Activated naive CD4-positive, alpha-beta T cell treated with anti-CD3 and anti-CD28 coated beads, Interleukin-2, amount 50 U/mL, for 16 hours (primary cell): Measurements from ENCODE around the gene GALNT13.

Experiments
- DNase-seq: peaks from one replicate; pipeline ENCODE4 v3.0.0-alpha.2; 2020

The GALNT13 gene

DNA sequence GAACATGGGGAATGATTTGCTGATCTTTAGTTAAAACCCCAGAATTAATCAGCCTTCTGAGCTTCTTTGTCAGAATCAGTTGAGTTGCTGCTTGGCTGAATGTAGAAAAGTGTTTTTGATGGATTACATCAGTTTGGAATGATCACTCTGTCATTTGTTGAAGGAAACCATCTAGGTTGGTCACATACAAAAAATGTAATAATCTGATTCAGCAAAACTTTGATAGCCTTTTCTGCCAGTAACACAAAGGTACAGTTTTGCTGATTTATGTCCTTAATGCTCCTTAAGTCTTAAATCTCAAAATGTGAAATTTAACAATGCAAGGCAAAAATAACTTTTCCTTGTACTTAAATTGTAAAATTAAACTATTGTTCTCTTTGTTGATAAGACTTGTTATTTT lies 74.3 kb downstream of the GALNT13 start:
- DNase-seq = no peak

DNA sequence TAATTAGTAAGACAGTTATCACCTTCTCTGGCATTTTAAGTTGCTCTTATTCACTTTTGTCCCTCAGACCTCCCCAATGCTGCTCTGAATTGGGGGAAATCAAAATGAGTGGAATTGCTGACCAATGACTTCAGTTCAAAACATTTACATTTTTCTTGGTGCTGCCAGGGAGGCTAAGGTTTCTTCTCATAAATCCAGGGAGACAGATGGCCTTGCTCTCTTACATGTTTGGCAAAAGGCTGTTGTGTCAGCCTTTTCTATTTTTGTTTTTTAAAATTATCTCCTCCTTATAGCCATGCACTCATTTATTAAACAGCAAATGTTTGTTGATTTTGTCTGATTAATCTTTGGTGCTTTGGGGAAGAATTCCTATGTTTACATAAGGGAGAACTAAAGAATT lies 82.0 kb downstream of the GALNT13 start:
- DNase-seq = no peak

DNA sequence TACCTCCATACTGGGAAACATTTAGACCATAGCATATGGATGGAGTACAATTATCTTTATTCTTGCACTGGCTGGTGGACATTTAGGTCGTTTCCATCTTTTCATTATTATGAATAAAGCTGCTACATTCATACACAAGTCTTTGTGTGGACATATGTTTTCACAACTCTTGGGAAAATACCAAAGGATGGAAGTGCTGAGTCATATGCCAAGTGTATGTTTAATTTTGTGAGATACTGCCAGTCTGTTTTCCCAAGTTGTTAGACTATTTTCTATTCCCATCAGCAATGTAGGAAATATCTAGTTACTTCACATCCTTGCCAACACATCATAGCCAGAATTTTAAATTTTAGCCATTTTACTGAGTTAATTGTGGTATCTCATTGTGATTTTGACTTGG lies 91.5 kb downstream of the GALNT13 start:
- no peak for DNase-seq

DNA sequence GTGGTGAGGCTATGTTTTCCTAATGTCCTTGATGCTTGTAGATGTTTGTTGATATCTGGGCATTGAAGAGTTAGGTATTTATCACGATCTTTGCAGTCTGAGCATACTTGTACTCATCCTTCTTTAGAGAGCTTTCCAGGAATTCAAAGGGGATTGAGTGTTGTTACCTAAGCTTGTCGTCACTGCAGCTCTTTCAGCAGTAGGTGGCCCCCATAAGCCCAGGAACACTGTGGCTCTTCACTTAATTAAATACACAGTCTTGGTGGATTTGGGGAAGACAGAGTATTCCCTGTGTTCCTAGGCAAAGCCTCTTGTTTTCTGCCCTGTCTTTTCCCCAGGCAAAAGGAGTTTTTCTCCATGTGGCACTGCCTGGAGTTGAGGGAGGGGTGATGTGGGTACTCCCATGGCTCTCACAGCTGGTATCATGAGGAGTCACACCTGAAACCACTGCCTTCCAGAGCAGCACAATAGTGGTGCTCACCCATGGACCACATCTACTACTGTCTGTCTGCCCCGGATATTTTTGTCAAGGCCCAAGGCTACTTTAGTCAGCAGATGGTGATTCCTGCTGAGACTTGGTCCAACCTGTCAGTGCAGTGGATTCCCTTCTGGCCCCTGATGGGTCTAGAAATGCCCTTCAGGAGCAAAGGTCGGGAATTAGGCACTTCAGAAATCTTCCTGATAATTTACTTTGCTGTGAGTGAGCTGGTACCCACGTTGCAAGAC lies 95.7 kb downstream of the GALNT13 start:
- DNase-seq = no peak

DNA sequence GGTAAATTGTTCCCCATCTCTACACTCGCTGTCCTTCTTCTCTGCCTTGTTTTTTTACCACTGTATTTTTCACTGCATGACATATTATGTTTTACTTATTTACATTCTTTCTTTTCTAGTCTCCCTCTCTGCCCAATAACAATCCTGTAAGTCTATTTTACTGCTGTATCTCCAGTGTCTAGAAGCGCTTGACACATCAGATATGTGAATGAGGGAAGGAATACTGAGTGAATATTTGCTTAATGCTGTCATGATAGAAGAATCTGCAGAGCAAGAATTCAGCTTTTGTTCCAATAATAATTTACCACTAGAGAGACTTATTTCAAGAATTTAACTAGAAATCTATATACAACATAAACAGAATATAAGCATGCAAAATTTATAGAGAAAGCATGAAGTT lies 99.5 kb downstream of the GALNT13 start:
- DNase-seq = no peak

DNA sequence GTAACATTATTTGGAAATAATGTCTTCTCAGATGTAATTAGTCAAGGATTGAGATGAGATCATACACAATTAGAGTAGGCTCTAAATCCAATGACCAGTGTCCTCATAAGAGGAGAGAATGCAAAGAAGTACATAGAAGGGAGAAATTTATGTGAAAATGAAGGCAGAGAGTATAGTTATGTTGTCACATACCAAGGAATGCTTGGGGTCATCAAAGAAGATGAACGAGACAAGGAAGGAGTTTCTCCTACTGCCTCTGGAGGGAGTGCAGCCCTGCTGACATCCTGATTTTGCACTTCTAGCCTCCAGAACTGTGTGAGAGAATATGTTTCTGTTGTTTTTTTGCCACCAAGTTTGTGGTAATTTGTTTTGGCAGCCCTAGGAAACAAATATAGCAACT lies 100.1 kb downstream of the GALNT13 start:
- no peak for DNase-seq

DNA sequence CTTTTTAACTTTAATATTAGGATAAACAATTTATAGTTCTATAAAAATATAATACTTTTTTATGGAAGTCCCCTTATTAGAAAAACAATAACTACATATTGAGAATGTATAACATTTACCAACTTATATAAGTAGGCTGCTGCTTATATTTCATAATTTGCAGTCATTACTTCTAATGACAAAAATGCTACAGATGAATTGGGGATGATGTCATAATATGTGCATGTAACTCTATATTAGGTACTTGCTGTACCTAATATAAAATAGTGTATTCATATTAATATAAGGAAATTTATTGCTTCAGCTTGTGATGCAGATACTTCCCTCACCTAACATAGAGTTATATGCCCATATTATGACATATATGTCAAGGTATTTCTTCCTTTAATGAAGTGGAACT lies 100.7 kb downstream of the GALNT13 start:
- no peak for DNase-seq

DNA sequence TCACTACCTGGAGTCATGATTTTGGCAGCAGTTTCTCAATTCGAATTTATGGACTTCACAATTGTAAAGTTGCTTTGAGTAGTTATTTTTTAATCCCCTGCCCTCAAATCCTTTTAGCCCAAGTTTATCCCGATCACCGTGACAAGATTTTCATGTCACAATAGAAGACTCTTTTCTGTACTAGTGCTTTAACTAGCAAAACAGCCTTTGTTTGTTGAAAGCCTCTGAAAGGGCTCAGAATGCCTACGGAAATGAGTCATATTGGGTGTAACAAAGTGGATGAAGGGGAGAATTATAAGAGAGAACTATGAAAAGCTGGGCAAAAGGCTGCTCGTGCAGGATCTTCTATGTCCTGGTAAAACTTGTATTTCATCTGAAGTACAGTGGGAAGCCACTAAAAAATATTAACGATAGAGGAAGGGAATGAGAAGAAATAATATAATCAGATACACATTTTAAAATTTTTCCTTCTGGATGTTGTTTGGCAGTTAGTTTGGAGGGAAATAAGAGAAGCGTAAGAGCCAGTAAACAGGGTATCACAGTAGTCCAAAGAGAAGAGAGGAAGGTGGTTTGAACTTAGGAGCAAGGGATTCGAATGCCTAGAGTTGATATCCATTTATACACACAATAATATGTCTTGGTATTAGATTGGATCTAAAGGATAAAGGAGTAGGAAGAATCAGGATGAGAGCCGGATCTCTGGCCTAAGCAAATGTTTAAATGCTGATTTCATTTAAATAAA lies 114.9 kb downstream of the GALNT13 start:
- DNase-seq = no peak

DNA sequence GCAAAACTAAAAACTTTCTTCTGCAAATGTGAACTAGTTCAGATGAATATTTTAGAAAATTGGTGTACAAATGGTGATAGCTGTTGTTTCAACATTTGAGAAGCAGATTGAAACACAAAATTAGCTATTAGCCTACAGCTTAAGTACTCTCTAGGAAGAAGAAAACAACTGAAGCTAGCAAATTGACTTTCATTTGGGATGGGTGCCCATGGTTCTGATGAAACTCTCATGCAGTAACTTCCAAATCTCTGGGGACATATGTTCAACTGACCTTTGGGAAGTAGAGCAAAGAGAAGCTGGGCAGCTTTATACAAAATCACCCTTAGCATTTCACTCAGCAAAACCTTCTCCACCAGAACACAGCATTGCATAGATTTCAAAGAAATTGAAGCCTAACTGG lies 119.0 kb downstream of the GALNT13 start:
- DNase-seq = no peak

DNA sequence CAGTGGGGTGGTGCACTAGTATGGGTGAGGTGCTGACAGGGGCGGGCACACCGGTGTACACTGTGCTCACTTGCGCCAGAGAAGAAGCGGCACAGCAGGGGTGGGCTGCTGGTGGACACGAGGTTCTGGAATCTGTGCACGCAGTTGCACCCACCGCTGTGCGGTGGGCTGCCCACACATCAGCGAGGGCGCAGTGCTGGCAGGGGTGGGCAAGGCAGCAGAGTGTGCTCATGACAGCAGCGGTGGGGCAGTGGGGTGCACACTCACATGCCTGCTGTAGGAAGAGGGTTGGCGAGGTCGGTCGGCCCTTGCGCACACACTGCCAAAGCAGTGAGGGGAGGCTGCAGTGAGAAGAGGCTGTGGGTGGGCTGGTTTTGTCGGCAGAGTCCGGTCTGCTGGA lies 141.8 kb downstream of the GALNT13 start:
- no peak for DNase-seq

DNA sequence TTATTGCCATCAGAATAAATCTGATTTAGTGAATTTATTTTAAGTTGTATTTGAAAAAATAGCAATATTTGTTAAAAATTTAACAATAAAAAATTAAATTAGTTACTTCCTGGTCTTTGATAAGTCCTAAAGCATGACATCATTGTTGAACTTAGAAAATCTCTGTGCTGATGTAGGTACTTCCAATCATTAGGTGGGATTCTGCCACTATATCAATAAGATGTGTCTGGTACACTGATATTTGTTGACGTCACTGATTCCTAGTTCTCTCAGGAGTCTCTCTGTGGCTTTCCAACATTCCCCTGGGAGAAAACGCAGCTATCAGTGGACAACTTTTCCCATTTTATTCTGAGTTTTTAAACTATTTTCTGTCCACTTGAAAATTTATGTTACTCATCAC lies 143.5 kb downstream of the GALNT13 start:
- no peak for DNase-seq

DNA sequence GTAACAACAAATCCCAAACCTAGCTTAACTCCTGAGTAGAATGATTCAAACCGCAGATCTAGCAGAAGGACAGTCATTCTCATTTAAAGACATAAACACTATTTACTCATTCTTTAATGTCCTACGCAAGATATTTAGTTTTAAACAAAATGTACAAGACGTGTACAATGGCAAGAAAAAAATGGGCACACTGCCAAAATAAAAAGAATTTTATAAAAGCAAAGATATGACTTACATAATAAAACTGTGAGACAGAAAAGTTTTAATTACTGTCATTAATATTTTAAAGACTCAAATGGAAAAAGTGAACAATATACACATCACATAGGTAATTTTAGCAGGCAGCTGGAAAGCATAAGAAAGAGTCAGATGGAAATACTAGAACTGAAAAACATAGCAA lies 157.8 kb downstream of the GALNT13 start:
- DNase-seq = no peak

DNA sequence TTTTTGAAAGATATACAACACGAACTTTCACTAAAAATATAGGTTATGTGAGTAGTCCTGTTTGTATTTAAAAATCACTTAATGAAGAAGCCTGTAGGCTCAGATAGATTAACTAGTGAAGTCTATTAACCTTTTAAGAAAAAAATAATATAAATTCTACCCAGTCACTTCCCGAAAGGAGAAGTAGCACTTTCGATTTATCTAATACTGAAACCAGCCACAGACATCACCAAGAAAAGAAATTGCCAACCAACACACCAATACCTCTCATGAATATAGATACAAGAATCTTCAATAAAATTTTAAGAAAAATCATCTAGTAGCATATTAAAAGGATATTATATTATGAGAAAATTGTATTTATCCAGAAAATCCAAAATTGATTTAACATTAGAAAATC lies 160.5 kb downstream of the GALNT13 start:
- DNase-seq = no peak

DNA sequence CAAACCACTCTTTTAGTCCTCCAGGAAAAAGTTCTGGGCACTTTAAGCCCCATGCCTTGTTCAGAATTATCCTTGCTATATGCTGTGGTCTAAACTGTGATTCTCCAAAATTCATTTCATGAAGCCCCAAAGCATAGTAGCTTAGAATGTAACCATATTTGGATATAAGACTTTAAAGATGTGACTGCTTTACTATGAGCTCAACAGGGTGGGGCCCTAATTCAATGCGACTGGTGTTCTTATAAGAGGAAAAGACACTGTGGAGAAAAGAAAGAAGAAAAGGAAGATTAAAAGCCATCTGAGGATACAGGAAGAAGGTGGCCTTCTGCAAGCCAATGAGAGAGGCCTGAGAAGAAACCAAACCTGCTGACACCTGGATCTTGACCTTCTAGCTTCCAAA lies 174.8 kb downstream of the GALNT13 start:
- DNase-seq = no peak

DNA sequence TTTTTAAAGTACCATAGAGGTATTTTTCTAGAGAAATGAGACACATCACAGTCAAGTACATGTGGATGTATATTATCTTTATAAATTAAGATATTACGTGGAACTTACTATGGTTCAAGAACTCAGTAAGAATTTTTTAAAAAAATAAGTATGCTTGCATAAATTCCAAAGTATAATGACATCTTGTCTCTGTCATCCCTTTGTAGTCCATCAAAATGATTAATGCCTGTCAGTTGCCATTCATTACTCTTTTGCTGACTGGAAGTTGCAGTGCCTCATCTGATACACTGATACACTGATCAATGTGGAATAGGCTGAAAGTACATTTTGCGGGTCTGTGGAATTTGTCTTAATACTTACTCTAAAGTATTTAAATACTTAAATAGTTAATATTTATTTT lies 177.2 kb downstream of the GALNT13 start:
- no peak for DNase-seq

DNA sequence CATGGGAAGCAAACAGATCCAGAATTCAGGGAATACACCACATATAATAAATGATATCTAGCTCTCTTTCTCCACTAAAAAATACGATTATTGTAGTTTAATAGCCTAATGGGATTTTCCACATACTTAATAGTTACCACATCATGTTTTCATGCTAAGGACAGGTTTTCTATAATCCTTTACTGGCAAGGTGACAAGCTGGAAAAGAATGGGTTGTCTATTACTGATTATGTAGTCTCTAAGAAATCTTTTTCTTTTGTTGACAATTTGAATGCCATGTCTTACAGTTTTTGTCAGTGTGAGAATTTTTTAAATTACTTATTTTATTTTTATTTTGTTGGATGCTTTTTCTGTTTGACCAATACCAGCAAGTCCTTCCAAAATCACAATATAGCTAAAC lies 177.8 kb downstream of the GALNT13 start:
- DNase-seq = no peak

DNA sequence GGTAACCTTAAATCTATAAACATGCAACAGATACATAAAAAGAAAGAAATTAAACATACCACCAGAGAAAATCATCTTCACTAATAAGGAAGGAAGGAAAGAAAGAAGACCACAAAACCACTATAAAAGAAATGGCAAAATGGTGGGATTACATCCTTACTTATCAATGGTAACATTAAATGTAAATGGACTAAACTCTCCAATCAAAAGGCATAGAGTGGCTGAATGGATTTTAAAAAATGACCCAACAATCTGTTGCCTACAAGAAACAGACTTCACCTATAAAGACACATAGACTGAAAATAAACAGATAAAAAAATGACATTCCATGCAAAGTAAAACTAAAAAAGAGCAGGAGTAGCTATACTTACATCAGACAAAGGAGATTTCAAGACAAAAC lies 195.4 kb downstream of the GALNT13 start:
- no peak for DNase-seq

DNA sequence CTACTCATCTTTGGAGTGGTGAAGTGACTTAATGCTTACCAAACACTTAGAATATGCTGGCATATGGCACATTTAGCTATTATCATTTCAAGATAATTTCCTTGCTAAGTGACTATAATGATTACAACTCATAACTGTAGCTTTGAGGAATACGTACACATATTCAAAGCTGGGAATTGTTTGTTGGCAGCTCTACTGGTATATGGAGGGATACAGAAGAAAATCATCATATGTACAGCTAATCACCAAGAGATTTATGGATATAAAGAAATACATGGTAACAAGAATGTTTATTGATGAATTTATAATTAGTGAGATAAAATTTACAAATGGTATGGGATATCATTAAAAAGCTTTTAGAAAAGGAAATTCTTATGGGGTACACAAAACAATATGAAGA lies 207.2 kb downstream of the GALNT13 start:
- no peak for DNase-seq

DNA sequence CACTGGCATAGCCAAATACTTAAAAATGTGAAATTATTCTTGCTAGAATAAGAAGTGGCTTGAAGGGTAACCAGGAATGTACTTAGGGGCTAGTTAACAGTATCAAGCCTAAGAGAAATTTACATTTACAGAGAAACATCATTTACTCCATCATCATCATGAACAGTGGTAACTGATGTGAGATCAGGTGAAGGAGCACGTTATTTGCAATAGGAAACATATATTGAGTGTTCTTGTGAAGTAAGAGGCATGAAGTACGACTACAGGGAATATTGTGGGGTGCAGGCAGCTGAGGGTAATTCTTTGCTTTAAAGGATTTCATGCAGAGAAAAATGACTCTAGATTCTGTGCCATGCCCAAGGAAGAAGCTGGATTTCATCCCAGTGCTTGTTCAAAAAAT lies 220.8 kb downstream of the GALNT13 start:
- DNase-seq = no peak

DNA sequence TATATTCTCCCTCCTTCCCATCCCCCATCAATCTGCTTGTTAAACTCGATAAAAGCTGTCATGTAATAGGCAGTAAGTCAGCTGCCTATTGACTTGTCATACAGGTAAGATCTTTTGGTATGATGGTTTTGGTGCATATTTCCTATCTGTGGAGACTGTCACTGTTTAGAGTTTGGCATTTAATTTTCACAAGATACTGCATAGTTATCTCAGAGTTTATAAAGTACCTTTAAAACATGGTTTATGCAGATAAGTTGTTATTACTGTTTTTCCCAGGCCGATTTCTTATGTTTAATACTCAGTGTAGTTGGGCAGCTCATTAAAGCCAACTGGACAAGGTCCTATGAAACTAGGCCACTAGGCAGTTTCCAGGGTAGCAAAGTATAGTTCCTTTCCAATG lies 222.1 kb downstream of the GALNT13 start:
- no peak for DNase-seq

DNA sequence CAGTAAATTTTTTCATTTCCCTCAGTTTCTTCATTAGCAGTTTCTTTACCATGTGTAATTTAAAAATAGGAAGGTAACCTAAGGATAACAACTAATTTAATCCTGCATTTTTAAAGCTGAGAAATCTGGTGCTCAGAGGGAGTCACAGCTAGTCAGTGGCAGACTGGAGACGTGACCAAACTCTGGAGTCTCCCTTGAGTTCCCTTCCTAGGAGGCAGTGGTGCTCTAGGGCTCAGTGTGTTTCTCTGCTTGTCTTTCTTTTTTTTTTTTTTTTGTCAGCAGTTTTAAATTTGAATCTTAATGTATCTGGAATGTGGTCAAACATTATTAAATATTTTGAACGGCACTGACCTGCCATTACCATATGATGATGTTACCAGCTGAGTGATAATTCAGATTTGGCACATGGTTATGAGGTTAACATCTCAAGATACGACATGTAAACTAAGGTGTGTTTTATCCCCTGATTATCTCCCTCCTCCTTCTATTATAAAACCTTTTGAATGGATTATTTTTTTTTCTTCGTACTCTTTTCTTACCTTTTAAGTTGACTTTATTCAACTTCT lies 226.2 kb downstream of the GALNT13 start:
- no peak for DNase-seq

DNA sequence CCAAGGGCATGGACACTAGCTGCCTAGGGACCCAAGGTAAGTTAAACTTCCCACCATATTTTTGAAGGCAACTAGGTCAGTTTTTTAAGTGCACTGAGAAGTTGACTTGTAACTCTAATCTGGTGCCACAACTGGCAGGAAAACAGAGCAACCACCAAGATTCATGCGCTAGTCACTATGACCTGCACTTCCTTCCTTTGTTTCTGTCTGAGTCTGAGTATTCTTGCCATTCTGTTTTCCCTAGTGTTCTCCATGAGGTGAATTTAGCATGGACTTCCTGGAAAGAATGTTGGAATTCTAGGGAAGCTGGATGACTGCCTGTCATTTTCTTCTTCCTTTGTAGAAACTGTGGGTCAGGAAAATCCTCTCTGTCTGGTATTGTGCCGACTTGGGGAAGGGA lies 249.0 kb downstream of the GALNT13 start:
- no peak for DNase-seq

DNA sequence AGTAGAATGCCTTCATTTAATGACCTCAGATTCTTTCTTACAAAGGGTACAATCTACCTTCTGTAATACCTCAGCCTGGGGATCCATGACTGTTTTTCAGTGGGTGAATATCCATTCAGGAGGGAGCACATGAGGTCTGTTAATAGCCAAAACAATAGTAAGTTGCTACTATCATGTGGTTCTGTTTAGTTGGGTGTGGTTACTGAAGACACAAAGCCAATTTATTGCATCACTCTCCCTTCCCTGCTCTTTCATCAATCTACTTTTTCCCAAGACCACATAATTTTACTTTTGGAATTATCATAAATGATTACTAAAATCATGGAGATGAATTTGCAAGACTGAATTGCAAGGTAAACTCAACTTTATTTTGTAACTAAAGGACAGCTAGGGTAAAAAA lies 254.2 kb downstream of the GALNT13 start:
- no peak for DNase-seq

DNA sequence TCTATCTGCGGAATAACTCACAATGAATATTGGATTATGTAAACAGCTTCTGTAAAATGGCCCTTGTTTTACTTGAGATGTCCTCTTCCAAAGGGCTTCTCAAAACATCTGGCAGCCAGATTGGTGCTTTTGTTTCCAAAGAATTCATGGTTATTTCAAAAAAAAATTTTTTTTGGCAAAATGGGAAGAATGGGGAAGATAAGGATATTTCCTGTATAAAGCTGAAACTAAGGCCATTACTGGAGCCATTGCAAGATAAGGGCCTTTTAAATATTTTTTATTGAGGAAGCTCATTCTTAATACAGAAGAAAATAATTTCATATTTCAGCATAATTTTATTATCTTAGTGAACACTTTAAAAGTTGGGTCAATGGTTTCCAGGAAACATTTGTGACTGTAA lies 259.1 kb downstream of the GALNT13 start:
- DNase-seq = no peak

DNA sequence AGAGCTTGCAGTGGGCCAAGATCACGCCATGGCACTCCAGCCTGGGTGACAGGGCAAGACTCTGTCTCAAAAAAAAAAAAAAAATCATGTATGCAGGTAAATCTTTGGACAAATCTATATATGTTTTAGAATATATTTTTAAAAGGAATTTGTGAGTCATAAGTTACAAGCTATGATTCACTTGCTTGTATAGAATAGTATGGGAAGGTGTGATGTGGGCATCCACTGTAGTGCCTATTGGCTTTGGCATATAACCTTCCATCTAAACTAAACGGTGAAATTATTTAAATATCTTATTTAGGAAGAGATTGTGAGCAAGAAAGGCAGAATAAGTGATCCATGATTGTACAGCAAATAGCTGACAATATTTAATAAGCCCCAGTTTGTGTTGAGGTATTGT lies 261.1 kb downstream of the GALNT13 start:
- DNase-seq = no peak
